ENCODE data around the gene EPB41L1. TPM values are rescaled to one million over a fixed set of nuclear protein-coding genes. Genes with fewer than 3 reads are reported as not detected.

Gene EPB41L1
- polyA plus RNA-seq, 1 donor (not counting 4 experiments of a cell fraction or from before 2014, with no cell fraction given), result 1.2 TPM

DNA sequence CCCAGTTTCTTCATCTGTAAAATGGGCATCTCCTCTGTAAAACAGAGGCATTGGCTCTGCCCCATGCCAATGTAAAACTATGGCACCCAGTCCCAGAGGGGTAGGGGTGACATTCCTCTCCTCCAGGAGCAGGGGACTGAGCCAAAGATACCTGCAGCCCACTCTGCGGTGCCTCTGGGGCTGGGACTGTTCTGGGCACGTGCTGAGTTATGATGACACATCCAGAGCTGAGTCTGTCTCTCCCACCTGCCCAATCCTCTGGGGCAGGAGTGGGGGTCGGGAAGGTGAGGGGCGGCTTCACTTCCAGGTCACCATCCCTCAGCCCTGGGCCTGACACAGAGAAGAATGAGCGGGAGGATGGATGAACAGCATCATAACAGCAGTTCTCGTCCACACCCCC is 111.6 kb downstream of the EPB41L1 start:
- no peaks in the 10 kb centered on the region for H3K27me3 ChIP-seq (ENCODE audit: control insufficient read depth, extremely low read depth, insufficient read depth, low read length)
- no peaks in the 10 kb centered on the region for H3K9me3 ChIP-seq (ENCODE audit: control insufficient read depth, low read depth, low read length)
- no peak overlapping the region for H3K4me3 ChIP-seq (ENCODE audit: control insufficient read depth in 2 of 3, extremely low read depth in 1 of 3, insufficient read depth in 2 of 3, low read depth in 1 of 3, low read length in 3 of 3)
- no peaks in the 10 kb centered on the region for H3K9me1 ChIP-seq (ENCODE audit: control insufficient read depth, extremely low read depth, insufficient read depth, low read length)
- TF ChIP-seq, protein P1, sequence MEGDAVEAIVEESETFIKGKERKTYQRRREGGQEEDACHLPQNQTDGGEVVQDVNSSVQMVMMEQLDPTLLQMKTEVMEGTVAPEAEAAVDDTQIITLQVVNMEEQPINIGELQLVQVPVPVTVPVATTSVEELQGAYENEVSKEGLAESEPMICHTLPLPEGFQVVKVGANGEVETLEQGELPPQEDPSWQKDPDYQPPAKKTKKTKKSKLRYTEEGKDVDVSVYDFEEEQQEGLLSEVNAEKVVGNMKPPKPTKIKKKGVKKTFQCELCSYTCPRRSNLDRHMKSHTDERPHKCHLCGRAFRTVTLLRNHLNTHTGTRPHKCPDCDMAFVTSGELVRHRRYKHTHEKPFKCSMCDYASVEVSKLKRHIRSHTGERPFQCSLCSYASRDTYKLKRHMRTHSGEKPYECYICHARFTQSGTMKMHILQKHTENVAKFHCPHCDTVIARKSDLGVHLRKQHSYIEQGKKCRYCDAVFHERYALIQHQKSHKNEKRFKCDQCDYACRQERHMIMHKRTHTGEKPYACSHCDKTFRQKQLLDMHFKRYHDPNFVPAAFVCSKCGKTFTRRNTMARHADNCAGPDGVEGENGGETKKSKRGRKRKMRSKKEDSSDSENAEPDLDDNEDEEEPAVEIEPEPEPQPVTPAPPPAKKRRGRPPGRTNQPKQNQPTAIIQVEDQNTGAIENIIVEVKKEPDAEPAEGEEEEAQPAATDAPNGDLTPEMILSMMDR (optimal IDR thresholded peaks at IDR 0.05 in 1 of 3, IDR thresholded peaks at IDR 0.05 in 1 of 3, conservative IDR thresholded peaks at IDR 0.05 in 1 of 3; ENCODE audit: extremely low read depth in 1 of 3, insufficient read depth in 2 of 3, low read length in 3 of 3), result no peak
- TF ChIP-seq EZH2 (IDR thresholded peaks at IDR 0.05; ENCODE audit: low read length), result no peak
- dilution Hi-C loops (cut with MboI; ENCODE audit: extremely low pct_ligation_motif_present, low sequenced_read_pairs), result no loop called here
- H3K9ac ChIP-seq (ENCODE audit: control insufficient read depth, extremely low read depth, insufficient read depth, low read length), result no peak overlapping the region
- DNase-seq (ENCODE audit: low read depth, low spot score), result no peak
- no peak overlapping the region for H3K27ac ChIP-seq (ENCODE audit: control insufficient read depth, insufficient read depth, low read length)
- no peak overlapping the region for H3K4me2 ChIP-seq (ENCODE audit: control insufficient read depth, extremely low read depth, insufficient read depth, low read depth, low read length)
- no peaks in the 10 kb centered on the region for H3K4me1 ChIP-seq (ENCODE audit: control insufficient read depth, extremely low read depth, insufficient read depth, low read length)
- no peaks in the 10 kb centered on the region for H4K20me1 ChIP-seq (ENCODE audit: control insufficient read depth, extremely low read depth, insufficient read depth, low read length)
- no peaks in the 10 kb centered on the region for H3K36me3 ChIP-seq (ENCODE audit: control insufficient read depth in 2 of 2, extremely low read depth in 1 of 2, insufficient read depth in 2 of 2, low read length in 2 of 2)
- no peaks in the 10 kb centered on the region for H3K79me2 ChIP-seq (ENCODE audit: control insufficient read depth, insufficient read depth, low read length)
- FAIRE-seq, result no peak
- H2AFZ ChIP-seq (ENCODE audit: control insufficient read depth, low read length), result no peak overlapping the region

DNA sequence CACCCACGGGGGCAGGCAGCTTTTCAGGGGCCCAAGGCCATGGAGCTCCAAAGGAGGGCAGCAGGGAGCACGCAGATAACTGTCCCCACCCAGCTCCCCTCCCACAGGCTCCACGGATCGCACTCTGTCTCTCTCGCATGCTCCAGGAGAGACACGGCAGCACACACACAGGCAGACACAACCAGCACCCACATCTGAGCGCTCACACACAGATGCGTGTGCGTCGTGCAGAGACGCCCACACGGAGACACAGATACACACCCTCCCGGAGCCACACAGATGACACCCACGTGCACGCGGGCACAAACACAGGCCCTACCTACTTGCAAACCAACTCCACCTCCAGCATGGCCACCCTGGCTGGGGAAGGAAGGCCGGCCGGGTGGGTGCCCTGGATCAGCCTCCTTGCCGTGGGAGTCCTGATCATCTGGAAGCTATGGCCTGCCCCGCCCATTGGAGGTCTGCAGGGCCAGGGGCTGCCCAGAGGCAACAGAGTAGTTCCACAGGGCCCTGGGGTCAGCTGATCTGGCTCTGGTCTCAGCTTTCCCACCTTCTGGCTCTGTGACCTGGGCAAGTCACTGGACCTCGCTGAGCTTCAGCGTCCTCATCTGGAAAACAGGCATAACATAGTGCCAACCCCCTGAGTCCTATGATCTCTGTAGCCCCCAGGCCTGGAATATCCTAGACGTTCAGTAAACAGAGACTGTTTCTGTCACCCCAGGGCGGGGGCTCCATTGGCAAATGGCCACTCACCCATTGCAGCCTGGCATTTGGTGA is 113.3 kb downstream of the EPB41L1 start:
- dilution Hi-C loops (cut with MboI; ENCODE audit: extremely low pct_ligation_motif_present, low sequenced_read_pairs), result no loop called here
- FAIRE-seq, result no peak

More for the DNA sequence above, 113.3 kb downstream of the EPB41L1 start:
- TF ChIP-seq EZH2 (IDR thresholded peaks at IDR 0.05; ENCODE audit: low read length), result no peak
- TF ChIP-seq, protein P1 (optimal IDR thresholded peaks at IDR 0.05 in 1 of 3, IDR thresholded peaks at IDR 0.05 in 1 of 3, conservative IDR thresholded peaks at IDR 0.05 in 1 of 3; ENCODE audit: extremely low read depth in 1 of 3, insufficient read depth in 2 of 3, low read length in 3 of 3), result no peak
- Histone ChIP-seq H3K9ac (ENCODE audit: control insufficient read depth, extremely low read depth, insufficient read depth, low read length) (no peak overlapping the region), H3K4me2 (ENCODE audit: control insufficient read depth, extremely low read depth, insufficient read depth, low read depth, low read length) (no peak overlapping the region), H3K27ac (ENCODE audit: control insufficient read depth, insufficient read depth, low read length) (no peak overlapping the region), H3K9me3 (ENCODE audit: control insufficient read depth, low read depth, low read length) (no peaks in the 10 kb centered on the region), H3K9me1 (ENCODE audit: control insufficient read depth, extremely low read depth, insufficient read depth, low read length) (no peaks in the 10 kb centered on the region), H4K20me1 (ENCODE audit: control insufficient read depth, extremely low read depth, insufficient read depth, low read length) (no peaks in the 10 kb centered on the region), H2AFZ (ENCODE audit: control insufficient read depth, low read length) (no peak overlapping the region), H3K79me2 (ENCODE audit: control insufficient read depth, insufficient read depth, low read length) (no peaks in the 10 kb centered on the region), H3K4me1 (ENCODE audit: control insufficient read depth, extremely low read depth, insufficient read depth, low read length) (no peaks in the 10 kb centered on the region), H3K4me3 (ENCODE audit: control insufficient read depth in 2 of 3, extremely low read depth in 1 of 3, insufficient read depth in 2 of 3, low read depth in 1 of 3, low read length in 3 of 3) (no peak overlapping the region), H3K27me3 (ENCODE audit: control insufficient read depth, extremely low read depth, insufficient read depth, low read length) (no peaks in the 10 kb centered on the region), H3K36me3 (ENCODE audit: control insufficient read depth in 2 of 2, extremely low read depth in 1 of 2, insufficient read depth in 2 of 2, low read length in 2 of 2) (no peaks in the 10 kb centered on the region)
- no peak for DNase-seq (ENCODE audit: low read depth, low spot score)
